ENCODE measurements around the gene TMC8.

TMC8 gene

DNA sequence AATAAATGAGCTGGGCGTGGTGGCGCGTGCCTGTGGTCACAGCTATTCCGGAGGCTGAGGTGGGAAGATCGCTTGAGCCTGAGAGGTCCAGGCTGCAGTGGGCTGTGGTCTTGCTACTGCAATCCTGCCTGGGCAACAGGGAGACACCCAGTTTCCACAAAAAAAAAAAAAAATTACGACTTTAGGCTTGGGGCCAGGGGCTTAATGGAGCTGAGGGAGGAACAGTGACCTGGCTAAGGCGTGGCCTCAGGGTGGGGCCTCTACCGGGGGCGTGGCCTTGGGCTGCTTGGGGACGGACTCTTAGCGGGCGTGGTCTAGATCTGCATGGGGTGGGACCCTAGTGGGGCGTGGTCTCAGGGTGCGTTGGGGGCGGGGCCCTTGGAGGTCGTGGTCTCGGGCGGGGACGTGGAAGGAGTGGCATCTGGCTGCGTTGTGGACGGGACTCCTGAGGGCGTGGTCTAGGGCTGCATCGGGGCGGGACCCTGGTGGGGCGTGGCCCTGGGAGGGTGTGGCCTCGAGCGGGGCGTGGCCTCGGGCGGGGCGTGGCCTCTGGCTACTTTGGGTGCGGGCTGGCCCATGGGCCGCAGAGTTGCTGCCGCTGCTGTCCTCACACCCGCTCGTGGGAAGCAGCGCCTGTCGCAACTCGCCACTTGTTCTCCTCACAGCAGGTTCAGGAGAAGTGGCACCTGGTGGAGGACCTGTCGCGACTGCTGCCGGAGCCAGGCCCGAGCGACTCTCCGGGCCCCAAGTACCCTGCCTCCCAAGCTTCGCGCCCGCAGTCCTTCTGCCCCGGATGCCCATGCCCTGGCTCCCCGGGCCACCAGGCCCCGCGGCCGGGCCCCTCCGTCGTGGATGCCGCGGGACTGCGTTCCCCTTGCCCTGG lies 9.8 kb downstream of the TMC8 start:
- TF ChIP-seq CEBPB (IDR thresholded peaks at IDR 0.05), result no peak
- TF ChIP-seq TEAD4 (IDR thresholded peaks at IDR 0.05), result no peak
- no peak for TF ChIP-seq RAD21 (IDR thresholded peaks at IDR 0.05; ENCODE audit: low read depth)
- TF ChIP-seq MAX (IDR thresholded peaks at IDR 0.05), result peak; percentile 29; the same call in 1 of the 2 replicates
- no peak for TF ChIP-seq REST (IDR thresholded peaks at IDR 0.05; ENCODE audit: low read depth)
- TF ChIP-seq FOXM1 (IDR thresholded peaks at IDR 0.05; ENCODE audit: borderline replicate concordance, low read depth), result no peak
- peak; percentile 41; the same call in 1 of the 2 replicates for TF ChIP-seq NFIC (IDR thresholded peaks at IDR 0.05)
- TF ChIP-seq CREB1 (IDR thresholded peaks at IDR 0.05; ENCODE audit: low read depth), result no peak
- 0 out of 2 replicates have a peak, but pooled peaks have one; percentile 37 for TF ChIP-seq ZBTB7A (IDR thresholded peaks at IDR 0.05; ENCODE audit: low read depth)
- TF ChIP-seq YY1 (IDR thresholded peaks at IDR 0.05; ENCODE audit: low read depth), result no peak
- TF ChIP-seq EGR1 (IDR thresholded peaks at IDR 0.05), result no peak
- no peak; the same call in 1 of the 2 replicates for TF ChIP-seq USF1 (IDR thresholded peaks at IDR 0.05)
- TF ChIP-seq TAF1 (IDR thresholded peaks at IDR 0.05; ENCODE audit: low read depth), result peak; percentile 59
- TF ChIP-seq TCF12 (IDR thresholded peaks at IDR 0.05; ENCODE audit: low read depth), result no peak

DNA sequence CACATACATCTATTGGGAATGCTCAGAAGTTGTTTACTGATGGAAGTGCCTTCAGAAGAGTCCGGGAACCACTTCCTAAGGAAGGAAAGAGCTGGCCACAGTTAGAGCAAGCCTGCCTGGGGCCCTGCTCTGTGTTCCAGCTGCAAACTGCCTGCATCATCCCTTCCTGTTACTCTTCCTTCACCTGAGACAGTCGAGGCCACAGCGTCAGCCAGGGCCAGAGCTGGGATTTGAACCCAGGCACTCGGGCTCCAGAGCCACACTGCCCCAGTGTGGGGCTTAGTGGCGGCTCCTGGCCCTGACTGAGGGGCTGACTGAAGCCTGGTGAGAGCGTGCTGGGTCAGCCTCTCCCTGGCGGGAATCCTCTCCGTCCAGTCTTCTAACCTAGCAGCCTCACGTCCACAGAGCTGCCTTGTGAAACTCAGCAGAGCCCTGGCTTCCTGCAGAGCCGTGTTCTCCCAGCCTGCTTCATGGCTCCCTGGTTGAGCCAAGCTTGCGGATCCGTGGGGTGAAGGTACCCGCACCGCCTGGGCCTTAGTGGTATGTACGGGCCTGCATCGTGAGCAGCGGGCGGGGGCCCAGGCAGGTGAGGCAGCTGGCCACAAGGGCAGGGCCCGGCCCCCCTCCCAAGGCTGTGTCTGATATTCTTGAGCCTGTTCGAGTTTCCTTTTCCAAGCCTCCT lies 11.0 kb downstream of the TMC8 start:
- TF ChIP-seq REST (IDR thresholded peaks at IDR 0.05; ENCODE audit: low read depth), result no peak
- no peak for TF ChIP-seq TAF1 (IDR thresholded peaks at IDR 0.05; ENCODE audit: low read depth)
- TF ChIP-seq EP300 (IDR thresholded peaks at IDR 0.05; ENCODE audit: borderline replicate concordance), result no peak
- TF ChIP-seq TCF12 (IDR thresholded peaks at IDR 0.05; ENCODE audit: low read depth), result no peak
- TF ChIP-seq RAD21 (IDR thresholded peaks at IDR 0.05; ENCODE audit: low read depth), result no peak
- TF ChIP-seq YY1 (IDR thresholded peaks at IDR 0.05; ENCODE audit: low read depth), result no peak
- no peak for TF ChIP-seq ZBTB7A (IDR thresholded peaks at IDR 0.05; ENCODE audit: low read depth)
- no peak for TF ChIP-seq CEBPB (IDR thresholded peaks at IDR 0.05)
- TF ChIP-seq MAX (IDR thresholded peaks at IDR 0.05), result no peak
- no peak for TF ChIP-seq FOXM1 (IDR thresholded peaks at IDR 0.05; ENCODE audit: borderline replicate concordance, low read depth)
- TF ChIP-seq TEAD4 (IDR thresholded peaks at IDR 0.05), result no peak
- TF ChIP-seq NFIC (IDR thresholded peaks at IDR 0.05), result no peak
- TF ChIP-seq CREB1 (IDR thresholded peaks at IDR 0.05; ENCODE audit: low read depth), result no peak
- no peak for TF ChIP-seq USF1 (IDR thresholded peaks at IDR 0.05)
- TF ChIP-seq EGR1 (IDR thresholded peaks at IDR 0.05), result no peak

DNA sequence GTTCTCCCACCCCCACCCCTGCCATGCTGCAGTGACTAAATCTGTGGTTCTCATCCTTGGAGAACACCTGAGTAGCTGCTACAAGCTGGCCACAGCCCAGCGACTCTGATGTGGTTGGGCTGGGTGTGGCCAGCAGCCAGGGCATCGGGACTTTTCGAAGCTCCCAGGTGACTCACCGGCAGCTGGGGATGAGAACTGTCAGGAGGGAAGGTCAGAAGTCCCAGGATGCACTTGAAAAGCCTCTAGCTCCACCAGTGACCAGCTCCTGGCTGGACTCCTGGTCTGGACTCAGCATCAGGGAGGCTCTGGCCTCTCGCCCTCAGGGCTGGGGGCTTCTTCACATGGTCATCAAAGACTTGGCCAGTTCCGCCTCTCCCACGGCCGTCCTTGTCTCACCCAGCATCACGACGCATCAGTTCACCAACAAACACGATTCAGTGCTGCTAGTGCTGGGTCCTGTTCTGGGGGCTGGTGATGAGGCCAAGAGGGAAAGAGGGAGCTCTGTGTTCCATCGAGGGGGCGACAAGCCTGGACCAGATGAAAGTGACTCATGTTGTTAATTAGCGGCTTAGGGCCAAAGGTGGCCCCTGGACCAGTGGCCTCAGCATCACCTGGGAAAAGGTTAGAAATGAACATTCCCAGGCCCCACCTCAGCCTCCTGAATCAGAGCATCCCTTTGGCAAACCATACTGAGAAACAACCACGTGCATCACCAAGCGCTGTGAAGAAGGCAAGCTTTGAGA lies 11.7 kb downstream of the TMC8 start:
- 0 out of 2 replicates have a peak, but pooled peaks have one; percentile 15 for TF ChIP-seq YY1 (IDR thresholded peaks at IDR 0.05; ENCODE audit: low read depth)
- peak; percentile 52; the same call in 1 of the 2 replicates for TF ChIP-seq MAX (IDR thresholded peaks at IDR 0.05)
- TF ChIP-seq NFIC (IDR thresholded peaks at IDR 0.05), result peak; percentile 57
- no peak for TF ChIP-seq TAF1 (IDR thresholded peaks at IDR 0.05; ENCODE audit: low read depth)
- TF ChIP-seq TCF12 (IDR thresholded peaks at IDR 0.05; ENCODE audit: low read depth), result 0 out of 2 replicates have a peak, but pooled peaks have one; percentile 19
- TF ChIP-seq EP300 (IDR thresholded peaks at IDR 0.05; ENCODE audit: borderline replicate concordance), result peak; percentile 25; the same call in 1 of the 2 replicates
- TF ChIP-seq ZBTB7A (IDR thresholded peaks at IDR 0.05; ENCODE audit: low read depth), result no peak
- TF ChIP-seq CEBPB (IDR thresholded peaks at IDR 0.05), result no peak

Measured in Ishikawa (cell line).